Esophagus muscularis mucosa (tissue), 4 donors: Measurements from ENCODE around the gene VWC2L.

Source experiments
- CTCF ChIP-seq, 3 experiments: fragments of 200-600 bp in 2 of 3; fragments of 450-650 bp in 1 of 3; sonication (generic) in 2 of 3; IDR thresholded peaks; one replicate each; pipeline ENCODE4 v1.5.1; 2017 to 2019; ENCODE audit warnings: antibody characterized with exemption in 3 of 3, mild to moderate bottlenecking in 2 of 3, moderate library complexity in 1 of 3
- EP300 ChIP-seq: sonication (generic); formaldehyde crosslinking; IDR thresholded peaks from one replicate; pipeline ENCODE4 v1.6.1; 2017; ENCODE audit warnings: antibody characterized with exemption
- POLR2AphosphoS5 ChIP-seq, 2 donors: sonication (generic); formaldehyde crosslinking; IDR thresholded peaks; one replicate each; pipeline ENCODE4 v1.6.1; 2017; ENCODE audit warnings: antibody characterized with exemption in 2 of 2

- TF ChIP-seq CTCF (IDR thresholded peaks at IDR 0.05), result no peak
- TF ChIP-seq POLR2AphosphoS5 (IDR thresholded peaks at IDR 0.05), result no peak
- TF ChIP-seq EP300, result no peak
Observed at GRCh38 chr2:214545898-214546542, 135.2 kb downstream of the VWC2L start.
